Mucosa of stomach (tissue), 1 donor: ENCODE data around the gene CELF2.
"Not testable (repeated sequence)": the region's sequence is repeated elsewhere in the genome, so short reads cannot be mapped to it uniquely, and the experiment has no call there.

Source experiments
- H3K27me3 ChIP-seq: one replicate; pipeline ENCODE4 v1.7.0; 2013; ENCODE audit warnings: mild to moderate bottlenecking, low read length; ENCODE audit not compliant: control insufficient read depth, insufficient read depth
- H3K36me3 ChIP-seq: one replicate; pipeline ENCODE4 v1.7.0; 2013; ENCODE audit warnings: low read length; ENCODE audit not compliant: control insufficient read depth, insufficient read depth
- H3K4me1 ChIP-seq: one replicate; pipeline ENCODE4 v1.7.0; 2013; ENCODE audit warnings: mild to moderate bottlenecking, low read length; ENCODE audit not compliant: control insufficient read depth, insufficient read depth
- H3K4me3 ChIP-seq: one replicate; pipeline ENCODE4 v1.7.0; 2013; ENCODE audit warnings: low read length
- H3K9ac ChIP-seq: one replicate; pipeline ENCODE4 v1.7.0; 2013; ENCODE audit warnings: mild to moderate bottlenecking, low read length, moderate library complexity
- H3K9me3 ChIP-seq: one replicate; pipeline ENCODE4 v1.7.0; 2013; ENCODE audit warnings: mild to moderate bottlenecking, low read length, moderate library complexity; ENCODE audit not compliant: control insufficient read depth
- donor health status: Pancreatic carcinoma.

Gene CELF2

GRCh38 chr10:10992072-10992471 lies 25.6 kb upstream of the CELF2 start:
- Histone ChIP-seq H3K4me1 (no peaks in the 10 kb centered on the region), H3K9me3 (no peaks in the 10 kb centered on the region), H3K36me3 (no peaks in the 10 kb centered on the region), H3K9ac (no peak overlapping the region), H3K4me3 (no peak overlapping the region), H3K27me3 (no peaks in the 10 kb centered on the region)

GRCh38 chr10:10992961-10993714 lies 24.5 kb upstream of the CELF2 start:
- H3K27me3 ChIP-seq = no peaks in the 10 kb centered on the region
- no peak overlapping the region for H3K4me3 ChIP-seq
- H3K36me3 ChIP-seq = no peaks in the 10 kb centered on the region
- no peaks in the 10 kb centered on the region for H3K9me3 ChIP-seq
- no peaks in the 10 kb centered on the region for H3K4me1 ChIP-seq
- no peak overlapping the region for H3K9ac ChIP-seq

GRCh38 chr10:10993785-10994184 lies 23.9 kb upstream of the CELF2 start:
- Histone ChIP-seq H3K4me3 (no peak overlapping the region), H3K9ac (no peak overlapping the region), H3K4me1 (no peaks in the 10 kb centered on the region), H3K36me3 (no peaks in the 10 kb centered on the region), H3K9me3 (no peaks in the 10 kb centered on the region), H3K27me3 (no peaks in the 10 kb centered on the region)

GRCh38 chr10:10994360-10994759 lies 23.3 kb upstream of the CELF2 start:
- no peaks in the 10 kb centered on the region for H3K4me1 ChIP-seq
- no peaks in the 10 kb centered on the region for H3K36me3 ChIP-seq
- no peak overlapping the region for H3K4me3 ChIP-seq
- no peaks in the 10 kb centered on the region for H3K9me3 ChIP-seq
- no peaks in the 10 kb centered on the region for H3K27me3 ChIP-seq
- no peak overlapping the region for H3K9ac ChIP-seq

GRCh38 chr10:10995120-10995519 lies 22.6 kb upstream of the CELF2 start:
- Histone ChIP-seq H3K36me3 (no peaks in the 10 kb centered on the region), H3K4me3 (no peak overlapping the region), H3K9ac (no peak overlapping the region), H3K9me3 (no peaks in the 10 kb centered on the region), H3K27me3 (no peaks in the 10 kb centered on the region), H3K4me1 (no peaks in the 10 kb centered on the region)

GRCh38 chr10:10996966-10997620 lies 20.6 kb upstream of the CELF2 start:
- H3K4me1 ChIP-seq = no peaks in the 10 kb centered on the region
- no peak overlapping the region for H3K9ac ChIP-seq
- H3K36me3 ChIP-seq = no peaks in the 10 kb centered on the region
- H3K9me3 ChIP-seq = no peaks in the 10 kb centered on the region
- H3K4me3 ChIP-seq = no peak overlapping the region
- no peaks in the 10 kb centered on the region for H3K27me3 ChIP-seq

- H3K4me1 ChIP-seq, H3K4me3 ChIP-seq, H3K27me3 ChIP-seq, H3K36me3 ChIP-seq, H3K9me3 ChIP-seq, H3K9ac ChIP-seq: not testable (repeated sequence)
Observed at GRCh38 chr10:10999501-10999900, 18.2 kb upstream of the CELF2 start.

GRCh38 chr10:11002485-11002884 lies 15.2 kb upstream of the CELF2 start:
- peaks cover 12% of the 10 kb centered on the region for H3K27me3 ChIP-seq
- H3K9me3 ChIP-seq = no peaks in the 10 kb centered on the region
- no peak overlapping the region for H3K4me3 ChIP-seq
- no peaks in the 10 kb centered on the region for H3K4me1 ChIP-seq
- H3K36me3 ChIP-seq = no peaks in the 10 kb centered on the region
- H3K9ac ChIP-seq = no peak overlapping the region

GRCh38 chr10:11002916-11003315 lies 14.8 kb upstream of the CELF2 start:
- Histone ChIP-seq H3K36me3 (no peaks in the 10 kb centered on the region), H3K4me1 (no peaks in the 10 kb centered on the region), H3K9me3 (no peaks in the 10 kb centered on the region), H3K9ac (no peak overlapping the region), H3K27me3 (peaks cover 12% of the 10 kb centered on the region), H3K4me3 (no peak overlapping the region)

- peaks cover 12% of the 10 kb centered on the region for H3K27me3 ChIP-seq
- no peak overlapping the region for H3K9ac ChIP-seq
- H3K4me1 ChIP-seq = no peaks in the 10 kb centered on the region
- no peaks in the 10 kb centered on the region for H3K9me3 ChIP-seq
- no peak overlapping the region for H3K4me3 ChIP-seq
- no peaks in the 10 kb centered on the region for H3K36me3 ChIP-seq
Observed at GRCh38 chr10:11003679-11004078, 14.0 kb upstream of the CELF2 start.

- Histone ChIP-seq H3K9me3 (no peaks in the 10 kb centered on the region), H3K4me3 (no peak overlapping the region), H3K36me3 (no peaks in the 10 kb centered on the region), H3K4me1 (no peaks in the 10 kb centered on the region), H3K27me3 (peaks cover 12% of the 10 kb centered on the region), H3K9ac (no peak overlapping the region)
Observed at GRCh38 chr10:11004144-11005077, 13.3 kb upstream of the CELF2 start.
